Right cardiac atrium (tissue), 5 donors: ENCODE measurements around the gene CARS1. TPM values are rescaled to one million over a fixed set of nuclear protein-coding genes. Genes with fewer than 3 reads are reported as not detected.

Experiments used
- ATAC-seq, 2 donors: fragments of 200-7000 bp; cut with Tn5 transposase; one replicate each; pipeline versions ENCODE4 v1.8.0 to v1.9.1; 2020; ENCODE audit warnings: moderate library complexity in 2 of 2, mild to moderate bottlenecking in 1 of 2
- DNase-seq, 3 donors: peaks; one replicate each; pipeline ENCODE4 v3.0.0-alpha.2; 2020
- H3K27ac ChIP-seq: one replicate; pipeline ENCODE4 v1.5.1; 2013; ENCODE audit warnings: mild to moderate bottlenecking, low read length, control low read depth, moderate library complexity
- H3K27me3 ChIP-seq: one replicate; pipeline ENCODE4 v1.6.1; 2013; ENCODE audit not compliant: control insufficient read depth, insufficient read depth
- H3K4me1 ChIP-seq: one replicate; pipeline ENCODE4 v1.6.1; 2013; ENCODE audit warnings: low read length; ENCODE audit not compliant: control insufficient read depth, insufficient read depth
- H3K4me3 ChIP-seq: one replicate; pipeline ENCODE4 v1.5.1; 2013; ENCODE audit warnings: low read length, control low read depth
- H3K9me3 ChIP-seq: one replicate; pipeline ENCODE4 v1.6.1; 2013; ENCODE audit warnings: low read length; ENCODE audit not compliant: control insufficient read depth
- WGBS: extraction: QIAGEN DNeasy Blood & Tissue Kit; methylation state at CpG from one replicate; pipeline ENCODE4 v1.1.7; 2013; 5-methylcytosine and 5-hydroxymethylcytosine counted together
- intact Hi-C, 4 donors: fragments of 100-400 bp; cut with DNase I; formaldehyde crosslinking; loops; one replicate each; pipeline versions ENCODE4 v1.11.0 to v1.14.0; 2022 to 2023
- polyA plus RNA-seq: library from polyadenylated mRNA; stranded (reverse); fragments of 200-250 nt; gene quantifications from one replicate; pipeline ENCODE4 v1.2.3, GENCODE V29; 2013
- total RNA-seq, 4 donors: library from RNA; stranded (reverse); fragmentation: NEBNext Ultra II Directional; extraction: Animal tissue kit (Norgen Biotek cat#: 25700); gene quantifications; one replicate each; pipeline ENCODE4 v1.2.1, GENCODE V29; 2021
- donor health status: healthy with polysubstance abuse.
- donor health status: DM: no; HTN: yes; CAD: no.
- donor health status: DM: no; HTN: no; CAD: no.
- donor health status: DM: no; HTN: yes; CAD: no; lungs with severe emphysema.
- donor health status: DM: yes; HTN: yes; CAD: no.

CARS1 gene
- total and polyA plus RNA-seq, 5 donors: 10.8 to 18.8 (median 16.2) TPM

- no peak for DNase-seq
- intact Hi-C loops: no loop called here
- H3K27me3 ChIP-seq: no peaks in the 10 kb centered on the region
Measured at GRCh38 chr11:2996976-2997375, 60.2 kb downstream of the CARS1 start.

GRCh38 chr11:2995893-2996554 is 61.2 kb downstream of the CARS1 start:
- Histone ChIP-seq H3K4me3 (no peak overlapping the region), H3K27ac (no peak overlapping the region), H3K9me3 (no peaks in the 10 kb centered on the region), H3K27me3 (no peaks in the 10 kb centered on the region), H3K4me1 (no peaks in the 10 kb centered on the region)
- intact Hi-C loops: no loop called here
- no peak for DNase-seq
- 81% methylated on average over 14 of the region's 14 CpGs for WGBS
- no peak for ATAC-seq

More at GRCh38 chr11:2996976-2997375, 60.2 kb downstream of the CARS1 start:
- H3K27ac ChIP-seq: no peak overlapping the region
- no peaks in the 10 kb centered on the region for H3K4me1 ChIP-seq
- no peak for ATAC-seq
- H3K4me3 ChIP-seq: no peak overlapping the region
- WGBS: 87% methylated on average over 6 of the region's 6 CpGs
- H3K9me3 ChIP-seq: no peaks in the 10 kb centered on the region

- H3K4me1 ChIP-seq: no peaks in the 10 kb centered on the region
- H3K27ac ChIP-seq: no peak overlapping the region
- no peak for DNase-seq
- intact Hi-C loops: no loop called here
- ATAC-seq: no peak
- 81% methylated on average over 13 of the region's 13 CpGs for WGBS
- H3K9me3 ChIP-seq: no peaks in the 10 kb centered on the region
- no peaks in the 10 kb centered on the region for H3K27me3 ChIP-seq
- no peak overlapping the region for H3K4me3 ChIP-seq
Measured at GRCh38 chr11:2995031-2995561, 62.1 kb downstream of the CARS1 start.

- H3K4me3 ChIP-seq: no peak overlapping the region
- no peaks in the 10 kb centered on the region for H3K9me3 ChIP-seq
- no peak for ATAC-seq
- H3K27ac ChIP-seq: no peak overlapping the region
- 90% methylated on average over 4 of the region's 4 CpGs for WGBS
- no peaks in the 10 kb centered on the region for H3K27me3 ChIP-seq
- intact Hi-C loops: no loop called here
- DNase-seq: no peak
- no peaks in the 10 kb centered on the region for H3K4me1 ChIP-seq
Measured at GRCh38 chr11:2994336-2994730, 62.9 kb downstream of the CARS1 start.

GRCh38 chr11:2992997-2993325 is 64.3 kb downstream of the CARS1 start:
- Histone ChIP-seq H3K27ac (no peak overlapping the region), H3K9me3 (no peaks in the 10 kb centered on the region), H3K4me1 (peaks cover 3% of the 10 kb centered on the region), H3K27me3 (no peaks in the 10 kb centered on the region), H3K4me3 (no peak overlapping the region)
- no peak for ATAC-seq
- DNase-seq: no peak
- WGBS: 32% methylated on average over 7 of the region's 7 CpGs
- intact Hi-C loops: no loop called here

GRCh38 chr11:2992234-2992996 is 64.8 kb downstream of the CARS1 start, which contains the start of gene NAP1L4:
Gene NAP1L4 (minus strand): TSS chr11:2992329. CDS start chr11:2979220, 13,109 bp downstream.
- Histone ChIP-seq H3K4me1 (peaks cover 3% of the 10 kb centered on the region), H3K27me3 (no peaks in the 10 kb centered on the region), H3K9me3 (no peaks in the 10 kb centered on the region), H3K27ac (peak within 1 kb of the TSS; percentile 88), H3K4me3 (peak within 1 kb of the TSS; percentile 87)
- under 1% methylated on average over 77 of the region's 77 CpGs for whole genome bisulfite sequencing
- intact Hi-C loops: no loop called here
- ATAC-seq (peak; percentile 96 to 97), DNase-seq (peak; percentile 98 to 99 (median 99))

- intact Hi-C loops: no loop called here
- DNase-seq (peak in 1 of 3 donors; percentile 84), ATAC-seq (peak; percentile 69 to 70)
- WGBS: under 1% methylated on average over 79 of the region's 79 CpGs
- H3K27me3 ChIP-seq: no peaks in the 10 kb centered on the region
- H3K27ac ChIP-seq: peak overlapping the region; percentile 88
- H3K9me3 ChIP-seq: no peaks in the 10 kb centered on the region
- peaks cover 3% of the 10 kb centered on the region for H3K4me1 ChIP-seq
- H3K4me3 ChIP-seq: peak overlapping the region; percentile 87
Measured at GRCh38 chr11:2991452-2992233, 65.6 kb downstream of the CARS1 start.

- WGBS: 5% methylated on average over 17 of the region's 17 CpGs
Measured at GRCh38 chr11:2990617-2991451, 66.4 kb downstream of the CARS1 start.

GRCh38 chr11:2989551-2989950 is 67.7 kb downstream of the CARS1 start:
- Histone ChIP-seq H3K27me3 (no peaks in the 10 kb centered on the region), H3K4me1 (peaks cover 3% of the 10 kb centered on the region), H3K9me3 (no peaks in the 10 kb centered on the region), H3K4me3 (no peak overlapping the region), H3K27ac (no peak overlapping the region)
- 35% methylated on average over 3 of the region's 3 CpGs for WGBS
- ATAC-seq (no peak), DNase-seq (no peak)
- intact Hi-C loops: no loop called here

More at GRCh38 chr11:2990617-2991451, 66.4 kb downstream of the CARS1 start:
- no peak for DNase-seq
- intact Hi-C loops: no loop called here
- Histone ChIP-seq H3K4me3 (peak overlapping the region; percentile 87), H3K27me3 (no peaks in the 10 kb centered on the region), H3K4me1 (peaks cover 3% of the 10 kb centered on the region), H3K27ac (peak overlapping the region; percentile 88), H3K9me3 (no peaks in the 10 kb centered on the region)
- ATAC-seq: no peak

- Histone ChIP-seq H3K4me3 (peak overlapping the region; percentile 8), H3K4me1 (peaks cover 4% of the 10 kb centered on the region), H3K27me3 (no peaks in the 10 kb centered on the region), H3K27ac (no peak overlapping the region), H3K9me3 (no peaks in the 10 kb centered on the region)
- intact Hi-C loops: no loop called here
- no peak for ATAC-seq
- no peak for DNase-seq
- 34% methylated on average over 4 of the region's 4 CpGs for WGBS
Measured at GRCh38 chr11:2989006-2989405, 68.2 kb downstream of the CARS1 start.
